Erythroblast (primary cell): Measurements from ENCODE around the gene MYOM3.

Experiments
- DNase-seq, 2 experiments: peaks; one replicate each; lab custom pipeline; 2025; lab: John Stamatoyannopoulos, UW
- GATA1 ChIP-seq: IDR thresholded peaks from 2 replicates; pipeline ENCODE4 v1.6.1; 2011; ENCODE audit warnings: low read depth, mild to moderate bottlenecking, control low read depth, low read length, moderate library complexity
- POLR2A ChIP-seq: IDR thresholded peaks from 2 replicates; pipeline ENCODE4 v1.6.1; 2011; ENCODE audit warnings: mild to moderate bottlenecking, low read length

Gene MYOM3

DNA sequence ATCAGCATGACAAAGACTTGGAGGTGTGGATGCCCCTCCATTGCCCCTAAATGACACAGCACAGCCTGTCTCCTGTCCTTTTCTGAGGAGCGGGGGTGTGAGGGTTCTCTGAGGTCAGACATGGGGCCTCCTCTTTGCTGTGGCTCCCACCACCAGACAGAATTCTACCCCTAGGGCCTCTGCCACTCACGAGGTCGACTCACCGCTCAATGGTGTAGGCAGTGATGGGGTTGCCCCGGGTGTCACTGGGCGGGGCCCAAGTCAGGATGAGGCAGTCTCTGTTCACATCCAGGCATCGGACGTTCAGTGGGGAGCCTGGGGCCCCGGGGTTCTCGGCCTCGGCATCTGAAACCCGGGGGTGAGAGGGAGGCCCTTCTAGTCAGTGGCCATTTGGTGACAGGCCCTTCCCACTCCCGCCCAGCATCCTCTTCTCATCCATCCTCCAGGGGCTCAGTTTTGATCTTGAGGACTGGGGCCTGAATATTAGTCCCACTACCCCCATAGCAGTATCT lies 19.9 kb downstream of the MYOM3 start:
- no peak for TF ChIP-seq GATA1
- no peak for TF ChIP-seq POLR2A
- no peak for DNase-seq

DNA sequence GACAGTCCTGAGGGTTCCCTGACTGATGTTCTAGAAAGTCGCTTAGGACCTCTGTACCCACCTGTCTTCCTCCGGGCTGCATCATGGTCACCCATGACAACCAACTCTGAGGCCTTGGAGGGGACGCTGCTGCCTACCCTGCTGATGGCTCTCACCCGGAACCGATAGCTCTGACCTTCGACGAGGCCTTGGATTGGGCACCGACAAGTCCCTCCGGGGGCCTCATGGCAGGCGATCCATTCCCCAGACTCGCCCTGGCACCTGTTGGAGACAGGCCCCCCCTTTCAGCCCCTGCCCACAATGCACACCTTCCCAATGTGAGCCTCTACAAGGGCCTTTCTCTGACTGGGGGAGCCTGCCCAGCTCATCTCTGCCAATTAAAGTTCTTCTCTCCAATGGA lies 21.2 kb downstream of the MYOM3 start:
- TF ChIP-seq POLR2A (no peak), GATA1 (no peak)
- DNase-seq: no peak

DNA sequence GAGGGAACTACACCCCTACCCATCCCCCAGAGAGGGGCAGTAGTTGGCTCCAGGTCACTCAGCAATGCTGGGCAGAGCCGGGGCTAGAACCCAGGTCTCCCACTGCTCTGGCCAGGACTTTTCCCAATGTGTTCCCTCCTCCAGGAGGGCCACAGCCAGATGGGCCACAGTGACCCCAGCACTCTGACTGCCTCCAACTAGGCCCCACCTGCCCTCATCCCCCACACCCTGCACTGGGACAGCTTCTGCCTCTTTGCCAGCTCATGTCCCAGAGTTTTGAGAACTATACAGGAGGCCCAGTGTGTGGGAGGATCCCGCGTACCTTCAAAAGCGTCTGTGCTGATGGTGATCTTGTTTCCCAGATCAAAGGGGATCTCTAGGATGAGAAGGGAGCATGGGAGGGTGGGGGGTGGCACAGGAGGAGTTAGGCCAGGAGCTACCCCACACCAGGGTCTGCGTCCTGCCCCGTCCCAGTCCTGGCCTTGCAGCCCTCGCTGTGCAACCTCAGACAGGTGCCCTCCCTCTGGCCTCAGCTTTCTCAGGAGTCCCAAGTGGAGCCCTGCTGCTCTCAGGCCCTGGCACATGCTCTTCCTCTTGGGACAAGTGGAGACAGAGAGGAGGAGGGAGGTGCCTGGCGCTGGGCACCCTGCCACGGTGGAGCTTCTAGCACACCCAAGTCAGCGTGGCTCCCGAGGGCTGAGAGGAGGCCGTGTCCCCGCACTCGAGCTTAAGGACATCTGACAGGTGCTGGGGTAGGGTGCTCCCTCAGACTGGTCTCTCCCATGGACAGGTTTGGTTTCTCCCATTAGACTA lies 22.0 kb downstream of the MYOM3 start:
- TF ChIP-seq GATA1 (no peak), POLR2A (no peak)
- no peak for DNase-seq

GRCh38 chr1:24089027-24089742 lies 22.8 kb downstream of the MYOM3 start:
- no peak for DNase-seq
- no peak for TF ChIP-seq POLR2A

DNA sequence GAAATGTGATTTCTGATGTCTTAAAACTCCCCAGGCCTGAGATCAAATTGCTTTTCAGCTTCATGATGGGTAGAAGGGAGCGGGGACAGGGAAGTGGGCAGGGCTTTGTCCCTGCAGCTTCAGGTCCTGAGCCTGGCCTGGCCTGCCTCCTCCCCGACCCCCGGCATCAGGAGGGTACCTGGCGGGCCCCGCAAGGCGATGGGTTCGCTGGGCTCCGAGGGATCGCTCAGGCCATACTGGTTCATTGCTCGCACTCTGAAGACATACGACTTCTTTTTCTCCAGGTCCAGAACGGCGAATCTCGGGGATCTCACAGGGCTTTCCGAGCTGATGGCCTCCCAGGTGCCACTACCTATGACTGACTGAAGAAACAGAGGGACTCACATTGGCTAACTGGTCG lies 25.5 kb downstream of the MYOM3 start:
- TF ChIP-seq POLR2A: no peak
- no peak for TF ChIP-seq GATA1
- no peak for DNase-seq

DNA sequence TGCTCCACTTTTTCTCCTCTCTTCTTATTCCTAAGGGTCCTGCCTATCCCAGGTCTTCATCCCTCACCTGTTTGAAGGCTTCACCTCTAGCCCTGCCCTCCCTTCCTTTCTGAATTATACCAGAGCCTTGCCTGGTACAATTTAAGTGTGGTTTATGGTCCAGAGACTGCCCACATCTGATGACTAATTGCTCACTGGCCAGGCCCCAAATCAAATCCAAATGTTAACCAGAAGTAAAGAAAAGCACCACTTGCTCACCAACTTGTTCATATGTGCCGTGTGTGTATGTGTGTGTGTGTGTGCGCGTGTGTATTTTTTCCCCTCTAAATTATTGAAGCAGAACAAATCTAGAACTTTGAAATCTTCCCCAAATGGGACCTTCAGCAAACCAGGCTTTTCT lies 26.4 kb downstream of the MYOM3 start:
- TF ChIP-seq GATA1: no peak
- no peak for TF ChIP-seq POLR2A
- DNase-seq: no peak

DNA sequence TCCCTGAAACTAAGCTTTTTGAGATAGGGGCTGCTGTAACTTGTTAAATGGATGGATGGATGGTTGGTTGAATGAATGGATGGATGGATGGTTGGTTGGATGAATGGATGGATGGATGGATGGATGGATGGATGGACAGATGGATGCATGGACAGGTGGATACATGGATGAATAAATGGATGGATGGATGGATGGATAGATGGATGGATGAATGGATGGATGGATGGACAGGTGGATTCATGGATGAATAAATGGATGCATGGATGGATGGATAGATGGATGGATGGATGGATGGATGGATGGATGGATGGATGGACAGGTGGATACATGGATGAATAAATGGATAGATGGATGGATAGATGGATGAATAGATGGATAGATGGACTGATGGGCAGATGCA lies 26.9 kb downstream of the MYOM3 start:
- TF ChIP-seq POLR2A (no peak), GATA1 (no peak)
- DNase-seq: no peak

DNA sequence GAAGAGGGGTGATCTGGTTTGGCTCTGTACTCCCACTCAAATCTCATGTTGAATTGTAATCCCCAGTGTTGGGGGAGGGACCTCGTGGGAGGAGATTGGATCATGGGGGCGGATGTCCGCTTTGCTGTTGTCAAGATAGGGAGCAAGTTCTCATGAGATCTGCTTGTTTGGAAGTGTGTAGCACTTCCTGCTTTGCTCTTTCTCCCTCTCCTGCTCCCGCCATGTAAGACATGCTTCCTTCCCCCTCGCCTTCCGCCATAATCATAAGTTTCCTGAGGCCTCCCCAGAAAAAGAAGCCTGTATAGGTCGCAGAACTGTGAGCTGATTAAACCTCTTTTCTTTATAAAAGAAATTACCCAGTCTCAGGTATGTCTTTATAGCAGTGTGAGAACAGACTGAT lies 27.9 kb downstream of the MYOM3 start:
- TF ChIP-seq POLR2A (no peak), GATA1 (no peak)
- DNase-seq: no peak

DNA sequence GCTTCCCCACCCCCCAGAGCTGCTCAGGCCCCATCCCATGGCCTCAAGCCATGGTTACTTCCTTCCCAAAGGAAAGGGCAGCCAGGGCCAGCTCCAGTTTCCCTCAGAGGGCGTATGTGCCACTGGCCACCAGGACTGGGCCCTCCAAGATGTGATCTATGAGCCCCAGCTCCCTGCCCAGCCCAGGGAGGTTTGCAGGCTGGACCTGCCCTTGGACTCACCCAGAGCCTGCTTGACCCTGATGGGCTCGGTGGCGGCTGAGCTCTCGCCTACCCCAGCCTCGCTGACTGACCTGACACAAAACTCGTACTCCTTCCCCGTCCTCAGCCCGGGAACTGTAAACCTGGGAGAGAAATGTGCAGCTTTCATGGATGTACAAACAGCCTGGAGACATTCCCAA lies 29.6 kb downstream of the MYOM3 start:
- no peak for DNase-seq
- TF ChIP-seq GATA1: no peak
- TF ChIP-seq POLR2A: no peak

DNA sequence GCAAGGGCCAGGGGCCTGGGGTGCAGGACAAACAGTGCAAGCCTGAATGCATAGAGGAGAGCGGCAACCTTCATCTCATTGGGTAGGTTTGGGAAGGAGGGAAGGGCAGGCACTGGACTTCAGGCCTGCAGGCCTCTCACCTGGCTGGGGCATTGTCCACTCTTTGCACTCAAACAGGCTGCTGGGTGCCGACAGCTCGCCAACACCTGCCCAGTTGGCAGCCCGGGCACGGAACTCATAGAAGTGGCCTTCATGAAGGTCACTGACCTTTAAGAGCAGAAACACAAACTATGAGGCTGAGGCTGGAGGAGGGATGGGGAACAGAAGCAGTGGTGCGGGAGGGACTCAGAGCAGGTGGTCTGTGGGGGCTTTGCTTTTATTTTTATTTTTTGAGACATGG lies 30.7 kb downstream of the MYOM3 start:
- TF ChIP-seq GATA1 (no peak), POLR2A (no peak)
- DNase-seq: no peak

DNA sequence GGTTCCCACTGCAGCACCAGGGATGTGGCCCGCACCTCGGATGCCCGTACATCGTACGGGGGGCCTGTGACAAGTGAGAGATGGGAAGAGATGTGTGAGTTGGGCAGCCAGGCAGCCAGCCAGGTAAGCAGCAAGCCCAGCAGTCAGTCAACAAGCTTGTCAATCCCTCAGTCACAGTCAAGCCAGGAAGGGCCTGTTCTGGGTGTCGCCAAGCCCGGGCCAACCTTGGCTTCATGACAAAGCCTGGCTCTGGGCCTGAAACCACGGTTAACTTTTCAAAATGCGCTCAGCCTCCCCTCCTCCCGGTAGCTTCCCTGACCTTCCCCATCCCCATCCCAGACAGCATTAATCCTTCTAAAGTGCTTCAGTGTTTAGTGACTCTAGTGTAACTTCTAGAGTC lies 31.8 kb downstream of the MYOM3 start:
- no peak for TF ChIP-seq GATA1
- no peak for DNase-seq

- no peak for TF ChIP-seq POLR2A
- no peak for DNase-seq
Measured at GRCh38 chr1:24077278-24077978, 34.5 kb downstream of the MYOM3 start.

DNA sequence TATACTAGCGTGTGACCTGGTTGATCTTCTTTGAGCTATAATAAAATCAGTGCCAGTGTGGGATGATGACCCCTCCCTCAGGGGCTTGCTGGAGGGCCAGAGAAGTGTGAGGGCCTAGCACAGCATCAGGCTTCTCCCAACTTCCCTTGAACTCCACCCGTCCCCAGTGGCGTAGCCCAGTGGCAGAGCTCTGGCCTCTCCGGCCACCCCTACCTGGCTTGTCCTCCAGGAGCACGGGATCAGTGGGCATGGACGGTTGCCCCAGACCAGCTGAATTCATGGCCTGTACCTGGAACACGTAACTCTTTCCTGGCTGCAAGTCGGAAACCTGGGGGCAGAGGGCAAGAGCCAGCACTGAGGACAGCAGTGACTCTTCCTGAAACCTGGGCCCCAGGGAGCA lies 36.0 kb downstream of the MYOM3 start:
- TF ChIP-seq POLR2A (no peak), GATA1 (no peak)
- no peak for DNase-seq

DNA sequence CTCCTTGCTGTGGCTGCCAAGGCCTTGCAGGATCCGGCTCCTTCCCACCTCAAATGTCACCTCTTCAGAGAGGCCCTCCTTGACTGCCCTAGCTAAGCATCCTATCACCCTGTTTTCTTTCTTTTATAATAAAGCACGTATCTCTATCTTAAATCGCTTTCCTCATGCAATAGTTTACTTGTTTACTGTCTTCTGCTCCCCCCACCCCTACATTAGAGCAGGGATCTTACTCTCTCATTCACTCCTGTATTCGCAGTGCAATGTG lies 36.4 kb downstream of the MYOM3 start:
- no peak for DNase-seq
- TF ChIP-seq POLR2A: no peak
- TF ChIP-seq GATA1: no peak
